ENCODE data around the gene BLMH. TPM values are rescaled to one million over a fixed set of nuclear protein-coding genes. Genes with fewer than 3 reads are reported as not detected.
A peak's percentile ranks its signal among the peaks of the same experiment; 100 is the strongest.

BLMH gene
- total RNA-seq, 2 donors from 2014 or later: 18.7 to 48.1 TPM

DNA sequence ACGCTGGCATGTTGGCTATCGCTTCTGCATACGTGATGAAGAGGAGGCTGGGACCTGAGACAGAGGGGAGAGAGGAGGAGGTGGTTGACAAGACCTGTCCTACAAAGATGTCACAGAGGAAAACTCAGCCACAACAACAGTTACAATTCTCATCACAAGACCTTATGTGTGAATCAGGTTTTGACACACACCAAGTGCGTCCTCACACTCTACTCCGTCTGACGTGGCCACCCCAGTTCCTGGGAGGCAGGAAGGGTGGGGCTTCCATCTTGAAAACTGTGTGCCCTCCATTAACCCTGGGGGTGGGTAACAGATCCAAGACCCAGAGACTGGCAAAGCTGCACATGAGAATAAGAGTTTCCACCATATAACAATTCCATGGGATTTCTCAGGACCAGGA, 80.4 kb downstream of the BLMH start:
- DNase-seq (no peak), ATAC-seq (no peak)
- Histone ChIP-seq H3K4me1 (no peaks in the 10 kb centered on the region), H3K36me3 (replicated peaks in 1 of 2; ENCODE audit: insufficient read depth in 1 of 2, low read depth in 2 of 2) (no peaks in the 10 kb centered on the region), H3K4me3 (no peak overlapping the region), H3K9me3 (no peaks in the 10 kb centered on the region), H3K27me3 (no peaks in the 10 kb centered on the region), H3K27ac (no peak overlapping the region)
- TF ChIP-seq, protein P1, sequence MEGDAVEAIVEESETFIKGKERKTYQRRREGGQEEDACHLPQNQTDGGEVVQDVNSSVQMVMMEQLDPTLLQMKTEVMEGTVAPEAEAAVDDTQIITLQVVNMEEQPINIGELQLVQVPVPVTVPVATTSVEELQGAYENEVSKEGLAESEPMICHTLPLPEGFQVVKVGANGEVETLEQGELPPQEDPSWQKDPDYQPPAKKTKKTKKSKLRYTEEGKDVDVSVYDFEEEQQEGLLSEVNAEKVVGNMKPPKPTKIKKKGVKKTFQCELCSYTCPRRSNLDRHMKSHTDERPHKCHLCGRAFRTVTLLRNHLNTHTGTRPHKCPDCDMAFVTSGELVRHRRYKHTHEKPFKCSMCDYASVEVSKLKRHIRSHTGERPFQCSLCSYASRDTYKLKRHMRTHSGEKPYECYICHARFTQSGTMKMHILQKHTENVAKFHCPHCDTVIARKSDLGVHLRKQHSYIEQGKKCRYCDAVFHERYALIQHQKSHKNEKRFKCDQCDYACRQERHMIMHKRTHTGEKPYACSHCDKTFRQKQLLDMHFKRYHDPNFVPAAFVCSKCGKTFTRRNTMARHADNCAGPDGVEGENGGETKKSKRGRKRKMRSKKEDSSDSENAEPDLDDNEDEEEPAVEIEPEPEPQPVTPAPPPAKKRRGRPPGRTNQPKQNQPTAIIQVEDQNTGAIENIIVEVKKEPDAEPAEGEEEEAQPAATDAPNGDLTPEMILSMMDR (IDR thresholded peaks at IDR 0.05): no peak
- TF ChIP-seq POLR2A (IDR thresholded peaks at IDR 0.05): no peak
- 81 to 86% methylated on average over 6 of the region's 6 CpGs for WGBS, 2 donors
- intact Hi-C loops (cut with DNase I): no loop called here

DNA sequence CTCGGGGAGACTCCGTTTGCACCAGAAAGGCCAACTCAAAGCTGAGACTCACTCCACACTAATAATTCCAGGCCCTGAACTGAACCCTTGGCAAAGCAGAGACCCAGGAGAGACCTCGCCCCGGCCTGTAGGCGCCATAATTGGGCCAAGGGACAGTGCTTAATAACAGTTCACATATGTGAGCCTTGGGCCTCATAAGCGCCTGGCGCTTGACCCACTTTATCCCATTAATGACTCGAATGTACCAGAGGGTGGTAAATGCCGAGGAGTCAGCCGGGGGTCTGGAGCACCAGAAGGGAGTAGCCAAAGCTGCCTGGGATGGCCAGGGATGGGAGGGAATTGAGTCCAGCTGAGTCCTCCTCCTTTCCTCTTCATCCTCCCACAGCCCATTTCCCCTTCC, 80.8 kb downstream of the BLMH start:
- WGBS, 2 donors: 83 to 88% methylated on average over 10 of the region's 10 CpGs
- TF ChIP-seq POLR2A (IDR thresholded peaks at IDR 0.05): no peak
- TF ChIP-seq, protein P1 (IDR thresholded peaks at IDR 0.05): no peak
- H3K36me3 ChIP-seq (replicated peaks in 1 of 2; ENCODE audit: insufficient read depth in 1 of 2, low read depth in 2 of 2): no peaks in the 10 kb centered on the region
- no peak overlapping the region for H3K4me3 ChIP-seq
- no peaks in the 10 kb centered on the region for H3K9me3 ChIP-seq
- ATAC-seq: no peak
- H3K27ac ChIP-seq: no peak overlapping the region
- H3K27me3 ChIP-seq: no peaks in the 10 kb centered on the region
- no peaks in the 10 kb centered on the region for H3K4me1 ChIP-seq
- DNase-seq: no peak
- intact Hi-C loops (cut with DNase I): no loop called here

DNA sequence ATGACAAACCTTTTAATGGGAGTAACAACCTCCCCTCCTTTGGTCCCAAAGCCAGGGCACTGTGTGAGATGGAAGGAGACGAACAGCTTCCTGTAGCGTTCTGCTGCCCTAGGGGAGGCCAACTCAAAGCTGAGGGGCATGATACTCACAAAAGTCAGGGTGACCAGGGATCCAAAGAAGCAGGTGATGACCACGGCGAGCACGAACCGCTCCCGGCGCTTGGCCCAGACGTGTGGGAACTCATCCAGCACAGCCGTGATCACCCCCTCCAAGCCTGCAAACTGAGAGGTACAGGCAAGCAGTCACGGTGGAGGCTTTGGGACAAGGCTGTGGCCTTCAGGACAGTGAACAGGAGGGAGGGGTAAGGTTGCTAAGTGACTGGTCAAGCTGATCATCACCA, 81.4 kb downstream of the BLMH start:
- Histone ChIP-seq H3K9me3 (no peaks in the 10 kb centered on the region), H3K27me3 (no peaks in the 10 kb centered on the region), H3K27ac (no peak overlapping the region), H3K4me3 (no peak overlapping the region), H3K4me1 (no peaks in the 10 kb centered on the region), H3K36me3 (replicated peaks in 1 of 2; ENCODE audit: insufficient read depth in 1 of 2, low read depth in 2 of 2) (no peaks in the 10 kb centered on the region)
- ATAC-seq (no peak), DNase-seq (peak in 1 of 4 donors; percentile 6)
- 76 to 78% methylated on average over 11 of the region's 11 CpGs for WGBS, 2 donors
- TF ChIP-seq POLR2A (IDR thresholded peaks at IDR 0.05): no peak
- TF ChIP-seq, protein P1 (IDR thresholded peaks at IDR 0.05): no peak
- intact Hi-C loops (cut with DNase I): no loop called here

DNA sequence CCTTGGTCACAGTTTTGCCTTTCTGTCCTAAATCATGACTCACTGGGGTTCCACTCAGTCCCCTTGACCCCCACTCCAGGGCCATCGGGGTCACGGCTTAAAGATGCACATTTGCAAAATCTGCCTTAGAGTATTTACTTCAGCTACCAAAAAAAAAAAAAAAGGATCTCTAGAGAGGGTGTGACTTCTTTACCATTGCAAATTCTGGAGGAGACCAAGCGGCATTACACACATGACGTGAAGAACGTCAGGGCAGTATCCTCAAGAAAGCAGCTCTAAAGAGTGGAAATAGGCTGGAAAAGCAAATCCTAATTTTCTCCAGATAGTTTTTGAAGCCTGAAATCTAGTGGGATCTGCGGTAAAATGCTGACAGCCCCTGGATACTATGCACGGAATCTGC, 81.8 kb downstream of the BLMH start:
- Histone ChIP-seq H3K36me3 (replicated peaks in 1 of 2; ENCODE audit: insufficient read depth in 1 of 2, low read depth in 2 of 2) (no peaks in the 10 kb centered on the region), H3K4me1 (no peaks in the 10 kb centered on the region), H3K9me3 (no peaks in the 10 kb centered on the region), H3K27ac (no peak overlapping the region), H3K4me3 (no peak overlapping the region), H3K27me3 (no peaks in the 10 kb centered on the region)
- intact Hi-C loops (cut with DNase I): no loop called here
- no peak for TF ChIP-seq POLR2A (IDR thresholded peaks at IDR 0.05)
- TF ChIP-seq, protein P1 (IDR thresholded peaks at IDR 0.05): no peak
- ATAC-seq (no peak), DNase-seq (no peak)
- WGBS, 2 donors: 80 to 87% methylated on average over 5 to 7 of the region's 7 CpGs

GRCh38 chr17:30208214-30208613, 83.5 kb downstream of the BLMH start:
- TF ChIP-seq POLR2A (IDR thresholded peaks at IDR 0.05): no peak
- TF ChIP-seq, protein P1 (IDR thresholded peaks at IDR 0.05): no peak
- H3K27me3 ChIP-seq: no peaks in the 10 kb centered on the region
- DNase-seq: no peak
- H3K36me3 ChIP-seq (replicated peaks in 1 of 2; ENCODE audit: insufficient read depth in 1 of 2, low read depth in 2 of 2): no peaks in the 10 kb centered on the region
- no peaks in the 10 kb centered on the region for H3K9me3 ChIP-seq
- H3K27ac ChIP-seq: no peak overlapping the region
- H3K4me3 ChIP-seq: no peak overlapping the region
- no peak for ATAC-seq
- intact Hi-C loops (cut with DNase I): no loop called here
- 46 to 51% methylated on average over 3 of the region's 3 CpGs for WGBS, 2 donors
- no peaks in the 10 kb centered on the region for H3K4me1 ChIP-seq
